ENCODE results near the gene NFATC4. TPM values are rescaled to one million over a fixed set of nuclear protein-coding genes. Genes with fewer than 3 reads are reported as not detected.

Gene NFATC4
- total and polyA plus RNA-seq, 2 of the 4 experiments (the other 2 are of a cell fraction) = 15.6 to 35.8 TPM

DNA sequence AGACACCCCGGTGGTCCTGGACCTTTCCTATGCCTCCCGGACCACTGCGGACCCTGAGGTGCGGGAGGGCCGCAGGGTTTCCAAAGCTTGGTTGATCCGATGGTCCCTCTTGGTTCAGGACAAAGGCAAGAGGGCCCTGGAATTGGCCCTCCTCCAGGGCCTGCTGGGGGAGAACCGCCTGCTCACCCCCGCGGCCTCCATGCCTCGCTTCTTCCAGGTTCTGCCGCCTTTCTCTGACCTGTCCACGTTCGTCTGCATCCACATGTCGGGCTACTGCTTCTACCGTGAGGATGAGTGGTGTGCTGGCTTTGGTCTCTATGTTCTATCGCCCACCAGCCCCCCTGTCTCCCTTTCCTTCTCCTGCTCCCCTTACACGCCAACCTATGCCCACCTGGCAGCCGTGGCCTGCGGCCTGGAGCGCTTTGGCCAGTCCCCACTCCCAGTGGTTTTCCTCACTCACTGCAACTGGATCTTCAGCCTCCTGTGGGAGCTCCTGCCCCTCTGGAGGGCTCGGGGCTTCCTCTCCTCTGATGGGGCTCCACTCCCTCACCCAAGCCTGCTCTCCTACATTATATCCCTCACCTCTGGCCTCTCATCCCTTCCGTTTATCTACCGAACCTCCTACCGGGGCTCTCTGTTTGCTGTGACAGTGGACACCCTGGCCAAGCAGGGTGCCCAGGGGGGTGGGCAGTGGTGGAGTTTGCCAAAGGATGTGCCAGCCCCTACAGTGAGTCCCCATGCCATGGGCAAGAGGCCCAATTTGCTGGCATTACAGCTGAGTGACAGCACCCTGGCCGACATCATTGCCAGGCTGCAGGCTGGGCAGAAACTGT is 47.7 kb downstream of the NFATC4 start:
- Histone ChIP-seq H3K27ac (ENCODE audit: insufficient read depth, low read length) (no peak overlapping the region), H3K56ac (ENCODE audit: extremely low read depth, insufficient read depth, low read length) (no peak overlapping the region), H3K4me2 (ENCODE audit: low read depth, low read length) (no peak overlapping the region), H4K20me1 (ENCODE audit: insufficient read depth, low read length) (0 out of 2 replicates have a peak, but pooled peaks cover 3% of the 10 kb centered on the region), H3K79me1 (ENCODE audit: low read depth in 1 of 2, low read length in 2 of 2) (no peaks in the 10 kb centered on the region; a peak in 1 of 4 replicates), H3K4ac (ENCODE audit: low read depth, low read length) (no peak overlapping the region), H3K9ac (ENCODE audit: low read depth, low read length) (no peak overlapping the region), H3K27me3 (ENCODE audit: control insufficient read depth, insufficient read depth, low read length) (peaks cover 19% of the 10 kb centered on the region), H3K18ac (ENCODE audit: low read depth, low read length) (no peak overlapping the region), H3K9me1 (ENCODE audit: insufficient read depth, low read length) (peaks cover 6% of the 10 kb centered on the region; the same call in 1 of the 2 replicates), H2AFZ (replicated peaks; ENCODE audit: low read length, poor library complexity) (no peak overlapping the region), H2AK9ac (replicated peaks; ENCODE audit: low read depth, low read length, poor library complexity) (no peak overlapping the region), H2BK20ac (ENCODE audit: low read depth, low read length) (no peak overlapping the region), H2BK120ac (ENCODE audit: low read depth, low read length) (no peak overlapping the region), H3K4me3 (ENCODE audit: insufficient read depth, low read depth, low read length) (no peak overlapping the region), H4K5ac (ENCODE audit: low read depth, low read length) (no peak overlapping the region), H3K9me3 (ENCODE audit: control insufficient read depth, insufficient read depth, low read length) (no peaks in the 10 kb centered on the region), H3K4me1 (ENCODE audit: control insufficient read depth, insufficient read depth, low read length) (no peaks in the 10 kb centered on the region), H3K36me3 (ENCODE audit: control insufficient read depth, insufficient read depth, low read length) (peaks cover 25% of the 10 kb centered on the region; the same call in 1 of the 2 replicates), H4K8ac (ENCODE audit: low read depth in 2 of 2, low read length in 2 of 2) (no peak overlapping the region), H2AK5ac (ENCODE audit: low read depth, low read length) (no peak overlapping the region), H3K14ac (replicated peaks; ENCODE audit: low read depth, low read length) (no peak overlapping the region), H2BK5ac (ENCODE audit: low read depth, low read length, poor library complexity, severe bottlenecking) (no peak overlapping the region), H4K91ac (ENCODE audit: insufficient read depth, low read depth, low read length) (no peak overlapping the region), H2BK15ac (ENCODE audit: low read depth, low read length) (no peak overlapping the region), H3K23ac (ENCODE audit: low read depth, low read length) (no peak overlapping the region)
- 88% methylated on average over 5 of the region's 25 CpGs; no CpG with 5 or more reads in 1 of the 2 experiments for WGBS, 2 experiments (ENCODE audit: extremely low coverage in 2 of 2, insufficient read length in 1 of 2)
- no peak for DNase-seq
- intact Hi-C loops (cut with micrococcal nuclease) (no loop called here), in situ Hi-C loops (cut with MboI; ENCODE audit: low sequenced_read_pairs) (no loop called here), dilution Hi-C loops (cut with HindIII; ENCODE audit: low sequenced_read_pairs, unreplicated experiment) (no loop called here)
- BruUV-seq (replicated peaks) = no TSS peak
- ChIA-PET CTCF (no interaction called here), POLR2A (ENCODE audit: unreplicated experiment) (no interaction called here)
- no peak for ATAC-seq (ENCODE audit: low read depth)
- TF ChIP-seq RAD21 (IDR thresholded peaks at IDR 0.05; ENCODE audit: low read length) (no peak), FOS (IDR thresholded peaks at IDR 0.05; ENCODE audit: low read depth, low read length) (no peak), MXI1 (IDR thresholded peaks at IDR 0.05; ENCODE audit: borderline replicate concordance, low read depth, low read length) (no peak), CEBPB (IDR thresholded peaks at IDR 0.05; ENCODE audit: low read depth, low read length) (no peak), MAFK (IDR thresholded peaks at IDR 0.05; ENCODE audit: low read depth, low read length) (no peak), POLR2A (IDR thresholded peaks at IDR 0.05; ENCODE audit: low read depth, low read length) (no peak), MAZ (IDR thresholded peaks at IDR 0.05; ENCODE audit: borderline replicate concordance, low read depth, low read length) (no peak)
- TF ChIP-seq, protein P1, sequence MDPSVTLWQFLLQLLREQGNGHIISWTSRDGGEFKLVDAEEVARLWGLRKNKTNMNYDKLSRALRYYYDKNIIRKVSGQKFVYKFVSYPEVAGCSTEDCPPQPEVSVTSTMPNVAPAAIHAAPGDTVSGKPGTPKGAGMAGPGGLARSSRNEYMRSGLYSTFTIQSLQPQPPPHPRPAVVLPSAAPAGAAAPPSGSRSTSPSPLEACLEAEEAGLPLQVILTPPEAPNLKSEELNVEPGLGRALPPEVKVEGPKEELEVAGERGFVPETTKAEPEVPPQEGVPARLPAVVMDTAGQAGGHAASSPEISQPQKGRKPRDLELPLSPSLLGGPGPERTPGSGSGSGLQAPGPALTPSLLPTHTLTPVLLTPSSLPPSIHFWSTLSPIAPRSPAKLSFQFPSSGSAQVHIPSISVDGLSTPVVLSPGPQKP (IDR thresholded peaks at IDR 0.05; ENCODE audit: borderline replicate concordance, low read depth, low read length) = no peak
- TF ChIP-seq, protein P2, sequence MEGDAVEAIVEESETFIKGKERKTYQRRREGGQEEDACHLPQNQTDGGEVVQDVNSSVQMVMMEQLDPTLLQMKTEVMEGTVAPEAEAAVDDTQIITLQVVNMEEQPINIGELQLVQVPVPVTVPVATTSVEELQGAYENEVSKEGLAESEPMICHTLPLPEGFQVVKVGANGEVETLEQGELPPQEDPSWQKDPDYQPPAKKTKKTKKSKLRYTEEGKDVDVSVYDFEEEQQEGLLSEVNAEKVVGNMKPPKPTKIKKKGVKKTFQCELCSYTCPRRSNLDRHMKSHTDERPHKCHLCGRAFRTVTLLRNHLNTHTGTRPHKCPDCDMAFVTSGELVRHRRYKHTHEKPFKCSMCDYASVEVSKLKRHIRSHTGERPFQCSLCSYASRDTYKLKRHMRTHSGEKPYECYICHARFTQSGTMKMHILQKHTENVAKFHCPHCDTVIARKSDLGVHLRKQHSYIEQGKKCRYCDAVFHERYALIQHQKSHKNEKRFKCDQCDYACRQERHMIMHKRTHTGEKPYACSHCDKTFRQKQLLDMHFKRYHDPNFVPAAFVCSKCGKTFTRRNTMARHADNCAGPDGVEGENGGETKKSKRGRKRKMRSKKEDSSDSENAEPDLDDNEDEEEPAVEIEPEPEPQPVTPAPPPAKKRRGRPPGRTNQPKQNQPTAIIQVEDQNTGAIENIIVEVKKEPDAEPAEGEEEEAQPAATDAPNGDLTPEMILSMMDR (conservative IDR thresholded peaks at IDR 0.05; ENCODE audit: low read depth, low read length) = no peak

Measured in IMR-90 (cell line).